GM12878 (cell line): ENCODE measurements around the gene PADI3. TPM values are rescaled to one million over a fixed set of nuclear protein-coding genes. Genes with fewer than 3 reads are reported as not detected.

Experiments used
- ATAC-seq: fragments of 200-7000 bp; cut with Tn5 transposase; 3 replicates; pipeline ENCODE4 v1.9.1; 2020; ENCODE audit warnings: mild to moderate bottlenecking, moderate library complexity
- BruUV-seq: library from RNA; stranded (reverse); fragments of 400-500 nt; replicated peaks from 2 replicates; lab custom pipeline; 2021; lab: Mats Ljungman, UMichigan
- CTCF ChIA-PET: fragments of 300-600 bp; sonication (Branson Sonifier 250); formaldehyde crosslinking; extraction: SDS; loops from one replicate; lab custom pipeline; 2021; ENCODE audit warnings: inconsistent platforms; lab: Yijun Ruan, JAX
- POLR2A ChIA-PET: fragments of 350-600 bp; formaldehyde crosslinking; extraction: SDS; loops from one replicate; lab custom pipeline; 2021; ENCODE audit warnings: inconsistent platforms; lab: Charles Lee
- RAD21 ChIA-PET: fragments of 300-600 bp; sonication (Branson Sonifier 250); formaldehyde crosslinking; loops from one replicate; lab custom pipeline; 2023; ENCODE audit warnings: antibody characterized with exemption; ENCODE audit not compliant: unreplicated experiment; lab: Charles Lee
- SMC1A ChIA-PET: fragments of 300-600 bp; sonication (Branson Sonifier 250); formaldehyde crosslinking; loops from one replicate; lab custom pipeline; 2023; ENCODE audit not compliant: unreplicated experiment, uncharacterized antibody; lab: Charles Lee
- DNase-seq: peaks from one replicate; pipeline ENCODE4 v3.0.0-alpha.2; 2011; ENCODE audit warnings: low read depth, low spot score
- FAIRE-seq: peaks from 3 replicates; lab custom pipeline; 2011; peaks lifted over from hg19 to GRCh38; lab: Jason Lieb, UNC
- H2AFZ ChIP-seq: 2 replicates; pipeline ENCODE4 v1.6.0; 2011; ENCODE audit warnings: low read depth, low read length, control low read depth; ENCODE audit not compliant: control insufficient read depth
- H3K27ac ChIP-seq: 2 replicates; pipeline ENCODE4 v1.5.1; 2011; ENCODE audit warnings: control low read depth; ENCODE audit not compliant: control insufficient read depth, insufficient read depth
- H3K27me3 ChIP-seq, 2 experiments: replicated peaks in 1 of 2; 2 replicates each; pipeline versions ENCODE4 v1.6.0 to v1.6.1; 2011; ENCODE audit warnings: low read length in 1 of 2; ENCODE audit not compliant: control insufficient read depth in 2 of 2, insufficient read depth in 2 of 2
- H3K36me3 ChIP-seq, 2 experiments: 2 replicates each; pipeline ENCODE4 v1.5.1; 2011; ENCODE audit warnings: low read length in 1 of 2; ENCODE audit not compliant: control insufficient read depth in 2 of 2, insufficient read depth in 2 of 2
- H3K4me1 ChIP-seq: 2 replicates; pipeline ENCODE4 v1.6.1; 2011; ENCODE audit warnings: mild to moderate bottlenecking, low read length, moderate library complexity, mixed read lengths; ENCODE audit not compliant: control insufficient read depth, insufficient read depth
- H3K4me2 ChIP-seq: 2 replicates; pipeline ENCODE4 v1.6.0; 2011; ENCODE audit warnings: control low read depth; ENCODE audit not compliant: control insufficient read depth, insufficient read depth
- H3K4me3 ChIP-seq: fragments of 200-600 bp; sonication (generic); 2 replicates; pipeline ENCODE4 v1.5.1; 2016
- H3K79me2 ChIP-seq: 2 replicates; pipeline ENCODE4 v1.6.0; 2011; ENCODE audit warnings: low read length; ENCODE audit not compliant: control insufficient read depth, insufficient read depth
- H3K9ac ChIP-seq: 2 replicates; pipeline ENCODE4 v1.8.0; 2011; ENCODE audit warnings: low read length, control low read depth, mixed read lengths; ENCODE audit not compliant: control insufficient read depth, insufficient read depth
- H3K9me3 ChIP-seq: replicated peaks from 3 replicates; pipeline ENCODE4 v1.5.1; 2011; ENCODE audit warnings: mild to moderate bottlenecking, low read length; ENCODE audit not compliant: control insufficient read depth, insufficient read depth
- H4K20me1 ChIP-seq: 2 replicates; pipeline ENCODE4 v1.6.0; 2011; ENCODE audit not compliant: control insufficient read depth, insufficient read depth
- BCL11A ChIP-seq: IDR thresholded peaks from 2 replicates; pipeline ENCODE4 v1.6.1; 2011; ENCODE audit warnings: low read depth, low read length
- CBX3 ChIP-seq: fragments of 200-600 bp; sonication (generic); IDR thresholded peaks from 2 replicates; pipeline ENCODE4 v1.6.1; 2016; ENCODE audit warnings: low read depth, borderline replicate concordance
- ELK1 ChIP-seq: IDR thresholded peaks from 2 replicates; pipeline ENCODE4 v1.6.1; 2012; ENCODE audit warnings: low read depth, low read length, improper control_type of control experiment
- GABPA ChIP-seq: IDR thresholded peaks from 2 replicates; pipeline ENCODE4 v1.6.1; 2014; ENCODE audit warnings: antibody characterized with exemption, low read depth, mild to moderate bottlenecking, inconsistent platforms
- KLF5 ChIP-seq: fragments of 450-650 bp; IDR thresholded peaks from 2 replicates; pipeline ENCODE4 v1.6.1; 2014; ENCODE audit warnings: mild to moderate bottlenecking; ENCODE audit not compliant: partially characterized antibody
- MEF2A ChIP-seq: IDR thresholded peaks from 2 replicates; pipeline ENCODE4 v1.6.1; 2011; ENCODE audit warnings: low read depth, mild to moderate bottlenecking, low read length, moderate library complexity; ENCODE audit not compliant: insufficient read depth
- MYB ChIP-seq: fragments of 150-350 bp; IDR thresholded peaks from 2 replicates; pipeline ENCODE4 v1.6.1; 2014; ENCODE audit warnings: mild to moderate bottlenecking, low read depth, low read length, borderline replicate concordance
- POLR2AphosphoS2 ChIP-seq: IDR thresholded peaks from 2 replicates; pipeline ENCODE4 v1.6.1; 2011; ENCODE audit warnings: low read depth, mild to moderate bottlenecking, low read length, improper control_type of control experiment, moderate library complexity
- SPI1 ChIP-seq: IDR thresholded peaks from 2 replicates; pipeline ENCODE4 v1.6.1; 2011; ENCODE audit warnings: low read depth, mild to moderate bottlenecking, low read length, moderate library complexity, borderline replicate concordance; ENCODE audit not compliant: insufficient read depth
- SREBF1 ChIP-seq: IDR thresholded peaks from 2 replicates; pipeline ENCODE4 v1.6.1; 2012; ENCODE audit warnings: mild to moderate bottlenecking, low read length
- ZBED1 ChIP-seq: IDR thresholded peaks from 2 replicates; pipeline ENCODE4 v1.6.1; 2016; ENCODE audit warnings: borderline replicate concordance
- ZNF592 ChIP-seq: fragments of 450-650 bp; IDR thresholded peaks from 2 replicates; pipeline ENCODE4 v1.6.1; 2017; ENCODE audit warnings: mild to moderate bottlenecking, moderate library complexity
- WGBS: methylation state at CpG from one replicate; pipeline ENCODE4 v1.1.6; 2016; ENCODE audit warnings: low lambda C conversion rate; ENCODE audit not compliant: insufficient replicate concordance, insufficient coverage; ENCODE audit errors: missing lambda C conversion rate; 5-methylcytosine and 5-hydroxymethylcytosine counted together
- in situ Hi-C: fragments of 300-500 bp; cut with MboI; formaldehyde crosslinking; loops from 9 replicates; pipeline ENCODE4 v1.14.3; 2018; ENCODE audit warnings: mixed read lengths
- intact Hi-C: fragments of 100-400 bp; cut with micrococcal nuclease; formaldehyde crosslinking; loops from one replicate; pipeline ENCODE4 v1.14.2; 2022; ENCODE audit not compliant: unreplicated experiment
- polyA plus RNA-seq, 11 experiments: library from polyadenylated mRNA; depleted of rRNA in 4 of 11; unstranded in 6 of 11; stranded (reverse) in 5 of 11; fragments of >200 nt; fragmentation: Nextera tagmentation in 4 of 11; fragmentation: Illumina TruSeq in 1 of 11; extraction: Ambion mirVana in 4 of 11; extraction: Trizol in 1 of 11; gene quantifications; 1 replicate in 1 of 11; 2 replicates in 10 of 11; pipeline versions ENCODE4 v1.2.1 to v1.2.3, GENCODE V29; 2011 to 2016; ENCODE audit warnings: inconsistent platforms in 2 of 11, missing spikeins in 2 of 11, low read depth in 1 of 11
- total RNA-seq, 4 experiments: library from RNA; depleted of rRNA in 3 of 4; stranded (reverse); fragments of >200 nt in 3 of 4; fragmentation: Illumina TruSeq in 1 of 4; extraction: Trizol in 1 of 4; gene quantifications; 2 replicates each; pipeline versions ENCODE4 v1.2.1 to v1.2.3, GENCODE V29; 2013 to 2021
- TF ChIP-seq, protein P1 (sequence below): fragments of 450-650 bp; IDR thresholded peaks from 2 replicates; pipeline ENCODE4 v1.6.1; 2014; ENCODE audit warnings: mild to moderate bottlenecking

Gene PADI3
- total and polyA plus RNA-seq, 10 of the 15 experiments (the other 5 are each of a cell fraction or from before 2014, with no cell fraction given): 0.01 TPM; not detected in 9

- Histone ChIP-seq H3K27me3 (peaks cover 0 to 2% of the 10 kb centered on the region in 2 experiments; a peak in 2 of 4 replicates), H3K4me3 (no peak overlapping the region), H3K36me3 (no peaks in the 10 kb centered on the region), H3K9ac (no peak overlapping the region), H2AFZ (no peak overlapping the region), H3K27ac (no peak overlapping the region), H3K9me3 (no peaks in the 10 kb centered on the region), H3K79me2 (no peaks in the 10 kb centered on the region), H3K4me2 (no peak overlapping the region), H3K4me1 (no peaks in the 10 kb centered on the region), H4K20me1 (no peaks in the 10 kb centered on the region)
- intact Hi-C loops: no loop called here
- BruUV-seq: no TSS peak
- POLR2A ChIA-PET: no interaction called here
- RAD21 ChIA-PET: no interaction called here
- DNase-seq: no peak
- FAIRE-seq: no peak
- WGBS: 11% methylated on average over 8 of the region's 8 CpGs
- TF ChIP-seq, protein P1, sequence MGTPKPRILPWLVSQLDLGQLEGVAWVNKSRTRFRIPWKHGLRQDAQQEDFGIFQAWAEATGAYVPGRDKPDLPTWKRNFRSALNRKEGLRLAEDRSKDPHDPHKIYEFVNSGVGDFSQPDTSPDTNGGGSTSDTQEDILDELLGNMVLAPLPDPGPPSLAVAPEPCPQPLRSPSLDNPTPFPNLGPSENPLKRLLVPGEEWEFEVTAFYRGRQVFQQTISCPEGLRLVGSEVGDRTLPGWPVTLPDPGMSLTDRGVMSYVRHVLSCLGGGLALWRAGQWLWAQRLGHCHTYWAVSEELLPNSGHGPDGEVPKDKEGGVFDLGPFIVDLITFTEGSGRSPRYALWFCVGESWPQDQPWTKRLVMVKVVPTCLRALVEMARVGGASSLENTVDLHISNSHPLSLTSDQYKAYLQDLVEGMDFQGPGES: no peak
- TF ChIP-seq BCL11A (no peak), MYB (no peak), CBX3 (no peak), GABPA (no peak), ZBED1 (no peak), MEF2A (no peak), ZNF592 (no peak), ELK1 (no peak), KLF5 (no peak), POLR2AphosphoS2 (no peak), SREBF1 (no peak), SPI1 (no peak)
- SMC1A ChIA-PET: no interaction called here
- CTCF ChIA-PET: interaction anchor here (0.6 kb wide), 1 partner anchor 271 kb away, joined by 3 read pairs; no protein-coding TSS in a partner anchor
- ATAC-seq: no peak
- in situ Hi-C loops: no loop called here
These were observed 32.9 kb downstream of the PADI3 start for GRCh38 chr1:17281775-17282181.
